HG03280 (cell line): Measurements from ENCODE around the gene TBC1D5.
A peak's percentile ranks its signal among the peaks of the same experiment; 100 is the strongest.
"Not testable (repeated sequence)": the region's sequence is repeated elsewhere in the genome, so short reads cannot be mapped to it uniquely, and the experiment has no call there.

Experiments
- ATAC-seq: cut with Tn5 transposase; IDR thresholded peaks from one replicate; pipeline ENCODE4 v1.9.1; 2021; ENCODE audit warnings: mild to moderate bottlenecking, moderate library complexity; ENCODE audit not compliant: unreplicated experiment

Gene TBC1D5

DNA sequence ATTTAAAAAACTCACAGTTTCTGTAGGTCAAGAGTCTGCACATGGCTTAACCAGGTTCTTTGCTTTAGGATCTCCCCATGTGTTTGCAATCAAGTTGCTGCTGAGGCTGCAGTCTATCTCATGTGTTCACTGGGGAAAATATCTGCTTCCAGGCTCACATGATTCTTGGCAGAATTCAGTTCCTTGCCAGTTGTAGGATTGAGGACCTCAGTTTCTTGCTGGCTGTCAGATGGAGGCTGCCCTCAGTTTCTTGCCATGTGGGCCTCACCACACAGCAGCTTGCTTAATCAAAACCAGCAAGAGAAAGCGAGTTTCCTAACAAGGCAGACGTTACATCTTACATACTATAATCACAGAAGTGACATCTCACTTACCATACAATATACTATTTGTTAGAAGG, 10.0 kb upstream of the TBC1D5 start:
- no peak for ATAC-seq

DNA sequence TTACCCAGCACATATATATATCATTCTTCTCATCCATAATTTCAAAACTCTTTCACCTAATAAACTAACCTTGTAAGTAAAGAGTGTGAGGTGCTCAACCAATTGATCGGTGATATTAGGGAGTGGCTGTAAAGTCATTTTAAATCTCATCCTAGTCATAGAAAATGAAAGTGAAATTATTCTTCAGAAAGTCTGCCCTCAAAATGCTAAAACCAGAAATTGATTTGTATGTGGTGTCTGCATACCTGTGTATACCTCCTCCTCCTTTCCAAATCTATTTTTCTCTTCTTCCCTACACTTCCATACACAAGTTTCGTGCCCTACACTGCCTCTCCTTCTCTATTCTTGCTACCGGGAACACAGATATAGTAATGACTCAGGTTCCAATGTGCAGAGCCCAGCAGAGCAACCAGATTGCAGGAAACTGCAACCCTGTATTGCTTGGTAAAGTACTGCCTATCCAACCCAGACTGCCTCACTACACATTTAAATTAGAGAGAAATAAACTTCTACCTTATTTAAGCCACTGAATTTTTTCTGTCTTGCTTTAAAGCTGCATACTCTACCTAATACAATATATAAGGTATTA, 7.4 kb upstream of the TBC1D5 start:
- no peak for ATAC-seq

DNA sequence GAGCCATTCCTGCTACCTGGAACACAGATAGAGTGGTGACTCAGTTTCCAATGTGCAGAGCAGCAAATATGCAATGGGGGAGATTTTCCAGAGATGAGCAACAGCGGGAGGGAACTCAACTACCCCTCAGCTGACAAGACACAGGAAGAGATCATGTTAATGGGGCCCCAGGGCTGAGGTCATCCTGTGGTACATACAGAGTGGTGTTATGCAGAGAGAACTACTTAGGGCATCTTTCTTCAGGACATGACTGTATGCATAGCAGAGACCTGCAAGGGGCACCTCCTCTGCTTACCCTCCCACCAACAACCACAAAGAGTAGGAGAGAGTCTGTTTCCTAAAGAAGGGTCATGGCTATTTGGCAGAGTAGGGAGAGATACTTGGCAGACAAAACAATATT, 6.8 kb upstream of the TBC1D5 start:
- ATAC-seq: peak; percentile 30

DNA sequence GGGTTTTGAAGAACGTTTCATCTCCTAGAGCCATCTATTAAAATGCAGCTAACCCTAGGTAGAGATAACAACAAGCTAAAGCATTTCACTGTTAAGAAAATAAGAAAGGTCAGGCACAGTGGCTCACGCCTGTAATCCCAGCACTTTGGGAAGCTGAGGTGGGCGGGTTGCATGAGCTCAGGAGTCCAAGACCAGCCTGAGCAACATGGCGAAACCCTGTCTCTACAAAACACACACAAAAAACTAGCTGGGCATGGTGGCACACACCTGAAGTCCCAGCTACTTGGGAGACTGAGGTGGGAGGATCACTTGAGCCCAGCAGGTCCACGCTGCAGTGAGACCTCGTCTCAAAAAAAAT, 5.4 kb upstream of the TBC1D5 start:
- ATAC-seq: no peak

DNA sequence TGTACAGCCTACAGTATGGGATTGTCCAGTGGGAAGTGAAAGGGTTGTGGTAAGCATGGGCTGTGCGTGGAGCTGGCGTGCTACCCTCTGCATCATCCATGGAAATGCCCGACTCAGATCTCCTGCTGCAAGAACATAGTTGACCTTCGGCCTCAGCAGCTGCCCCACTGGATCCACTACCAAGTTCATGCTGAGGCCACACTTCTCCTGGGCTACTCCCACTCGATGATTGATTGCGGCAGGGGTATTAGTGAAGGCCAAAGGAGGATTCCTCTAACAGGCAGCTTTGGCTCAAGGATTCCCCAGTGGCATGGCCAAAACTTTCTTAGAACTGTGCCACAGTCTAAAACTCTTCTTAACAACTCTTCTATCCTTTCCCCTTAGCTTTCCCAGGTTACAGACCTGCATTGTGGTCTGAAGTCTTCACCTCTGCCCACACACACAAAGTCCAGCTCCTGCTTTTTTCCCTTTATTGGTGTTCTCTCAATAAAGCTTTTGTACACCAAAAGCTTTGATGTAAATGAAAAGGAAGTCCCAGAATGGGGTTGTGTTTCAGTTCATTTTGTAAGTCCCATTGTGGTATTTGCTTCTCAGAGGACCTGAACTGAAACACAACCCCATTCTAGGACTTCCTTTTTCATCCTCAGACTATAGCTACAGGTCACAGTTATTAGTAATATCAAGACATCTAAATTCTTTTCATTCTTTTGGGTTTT, 4.9 kb upstream of the TBC1D5 start:
- ATAC-seq: peak; percentile 59

DNA sequence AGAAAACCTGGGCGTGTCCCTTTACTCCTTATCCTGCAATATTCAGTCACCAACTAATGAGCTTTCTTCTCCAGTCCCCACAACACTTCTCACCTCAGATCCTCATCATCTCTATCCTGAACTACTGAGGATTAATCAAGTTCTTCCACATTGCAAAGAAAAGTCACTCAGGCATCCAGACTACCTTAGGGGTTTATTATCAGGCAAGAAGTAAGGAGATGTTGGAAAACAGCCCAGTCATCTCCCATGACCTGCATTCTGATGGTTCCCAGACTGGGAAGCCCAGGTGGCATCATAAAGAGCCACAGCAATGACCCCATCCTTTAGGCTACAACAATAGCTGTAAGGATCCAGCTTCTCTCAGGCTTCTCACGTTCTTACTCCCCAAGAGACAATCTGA, 3.5 kb upstream of the TBC1D5 start:
- no peak for ATAC-seq

DNA sequence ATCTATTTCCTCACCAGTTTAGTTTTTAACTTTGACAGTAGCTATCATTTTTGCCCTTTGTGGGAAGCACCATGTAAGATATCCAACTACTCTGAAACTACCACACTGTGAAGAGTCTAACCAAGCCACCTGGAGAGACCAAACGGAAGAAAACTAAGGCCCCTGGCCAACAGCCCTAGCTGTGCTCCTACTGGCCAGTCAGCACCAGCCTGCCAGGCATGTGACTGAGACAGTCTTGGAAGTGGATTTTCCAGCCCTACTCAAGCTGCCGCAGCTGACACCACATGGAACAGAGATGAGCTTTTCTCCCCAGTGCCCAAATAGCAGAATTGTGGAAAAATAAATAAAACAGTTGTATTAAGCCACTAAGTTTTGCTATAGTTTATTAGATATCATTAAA, 2.9 kb upstream of the TBC1D5 start:
- no peak for ATAC-seq

DNA sequence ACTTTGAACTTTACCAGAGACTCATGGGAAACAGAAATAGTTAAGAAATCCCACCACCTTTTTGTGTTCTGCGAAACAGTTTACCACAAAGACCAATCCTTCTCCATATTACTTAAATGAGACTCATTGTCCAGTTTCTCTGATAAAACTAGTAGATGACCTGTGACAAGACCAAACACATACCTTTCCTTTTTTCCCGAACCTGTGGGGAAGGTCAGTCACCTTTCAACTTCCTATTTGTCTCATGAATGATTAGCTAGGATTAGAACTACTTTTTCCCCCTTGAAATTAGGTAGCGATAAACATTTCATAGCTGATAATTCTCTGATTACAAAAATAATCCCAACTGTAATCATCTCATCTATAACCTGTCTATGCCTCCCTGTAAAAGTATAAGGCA, 2.3 kb upstream of the TBC1D5 start:
- ATAC-seq: no peak

DNA sequence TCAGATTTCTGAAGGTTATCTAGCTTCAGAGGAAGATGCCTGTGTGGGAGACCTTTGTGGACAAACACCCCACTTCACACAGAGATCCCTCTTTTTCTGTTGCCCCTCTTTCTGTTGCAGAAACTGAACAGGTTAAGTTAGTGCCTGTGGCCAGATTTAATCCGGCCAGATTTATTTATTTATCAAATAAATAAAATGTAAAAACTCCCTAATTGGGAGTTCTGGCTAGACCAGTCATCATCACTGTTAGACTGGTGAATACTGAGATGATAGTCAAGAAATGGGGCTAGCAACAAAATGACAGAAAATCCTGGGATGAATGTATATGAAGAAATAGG, 1.2 kb upstream of the TBC1D5 start:
- no peak for ATAC-seq

DNA sequence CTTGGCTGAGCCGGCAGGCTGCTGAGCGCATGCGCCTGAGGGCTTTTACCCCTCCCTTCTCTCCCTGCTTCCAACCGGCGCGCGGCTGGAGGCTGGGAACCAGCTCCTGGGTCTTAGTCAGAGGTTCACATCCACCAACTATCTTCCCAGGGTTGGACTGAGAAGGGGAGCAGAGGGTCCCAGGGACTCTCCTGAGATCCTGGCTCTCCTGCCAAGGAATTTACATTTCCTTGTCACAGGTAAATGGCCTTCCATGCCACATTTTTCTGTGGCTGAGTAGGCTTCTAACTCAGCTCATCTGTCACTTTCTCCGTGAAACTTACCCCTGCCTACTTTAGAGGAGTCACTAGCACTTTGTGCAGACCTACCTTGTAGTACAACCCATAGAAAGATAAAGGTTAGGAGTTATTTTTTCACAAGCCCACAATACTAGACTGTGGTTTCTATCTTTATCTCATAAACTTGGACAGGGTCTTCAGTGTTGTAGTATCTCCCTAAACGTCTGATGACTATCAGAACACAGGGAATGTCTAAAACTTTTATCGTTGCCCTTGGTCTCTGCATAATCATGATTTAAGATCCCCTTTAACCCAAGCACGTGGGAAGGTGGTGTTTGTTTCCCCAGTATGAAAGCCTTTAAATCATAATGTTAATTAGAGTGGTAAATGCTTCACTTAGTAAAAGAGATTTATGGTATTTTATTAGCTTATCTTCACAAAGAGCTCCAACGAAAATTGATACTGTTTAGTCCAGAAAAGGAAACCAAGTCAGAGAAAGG, 638 bp upstream of the TBC1D5 start:
- peak; percentile 0 for ATAC-seq

DNA sequence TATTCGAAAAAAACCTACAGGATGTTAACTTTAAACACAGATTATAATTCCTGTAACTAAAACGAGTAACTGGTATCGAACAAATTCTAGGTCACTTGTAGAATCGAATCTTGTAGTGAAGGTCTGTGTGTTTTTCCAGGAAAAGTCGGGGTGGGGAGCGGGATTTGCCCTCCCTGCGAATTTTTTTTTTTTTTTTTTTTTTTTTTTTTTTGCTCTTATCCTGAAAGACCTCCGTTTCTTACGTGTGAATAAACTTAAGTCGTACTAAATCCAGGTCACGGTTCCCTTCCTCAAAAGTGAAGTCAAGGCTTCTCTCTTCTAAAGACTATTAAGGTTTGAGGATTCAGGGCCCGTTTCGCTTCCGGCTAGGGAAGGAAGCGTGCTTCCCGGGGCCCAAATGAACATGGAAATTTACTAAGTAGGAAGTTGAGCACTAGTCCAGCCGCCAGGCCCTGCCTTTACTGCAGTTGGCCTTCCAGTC, 770 bp downstream of the TBC1D5 start:
- ATAC-seq: no peak

DNA sequence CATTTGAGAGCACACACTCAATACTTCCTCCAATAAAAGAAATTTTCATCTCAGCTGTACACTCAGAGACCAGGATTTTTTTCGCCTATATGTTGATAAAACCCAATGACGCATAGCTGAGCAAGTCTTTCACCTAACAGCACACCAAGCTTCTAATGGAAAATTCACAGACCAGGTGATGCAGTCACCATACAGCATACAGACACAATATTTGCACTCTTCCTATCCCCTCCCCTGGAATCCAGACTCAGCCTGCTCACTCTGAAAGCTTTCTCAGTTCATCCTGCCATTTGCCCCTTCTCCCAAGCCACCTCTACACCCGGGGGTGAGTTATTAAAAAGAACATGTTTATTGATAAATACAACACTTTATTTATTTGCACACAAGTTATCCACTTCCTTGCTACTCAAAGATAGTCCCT, 1.7 kb downstream of the TBC1D5 start:
- no peak for ATAC-seq

DNA sequence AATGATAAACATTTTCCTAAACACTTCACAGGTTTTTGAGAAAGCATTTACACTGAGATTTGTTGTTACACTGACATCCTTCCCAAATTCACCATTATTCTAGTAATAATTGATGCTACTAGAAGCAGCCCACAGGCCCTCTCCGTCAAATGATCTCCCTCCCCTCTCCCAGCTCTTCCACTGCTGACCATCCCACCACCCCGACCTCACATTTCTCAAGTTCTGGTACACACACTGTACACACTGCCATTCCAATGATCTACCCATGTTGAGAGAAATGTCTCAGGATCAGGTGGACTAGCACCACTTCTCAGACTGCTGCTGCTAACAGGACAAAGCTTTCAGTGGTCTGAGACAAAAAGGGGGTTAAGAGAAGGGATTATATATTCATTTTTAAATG, 3.5 kb downstream of the TBC1D5 start:
- ATAC-seq: no peak

DNA sequence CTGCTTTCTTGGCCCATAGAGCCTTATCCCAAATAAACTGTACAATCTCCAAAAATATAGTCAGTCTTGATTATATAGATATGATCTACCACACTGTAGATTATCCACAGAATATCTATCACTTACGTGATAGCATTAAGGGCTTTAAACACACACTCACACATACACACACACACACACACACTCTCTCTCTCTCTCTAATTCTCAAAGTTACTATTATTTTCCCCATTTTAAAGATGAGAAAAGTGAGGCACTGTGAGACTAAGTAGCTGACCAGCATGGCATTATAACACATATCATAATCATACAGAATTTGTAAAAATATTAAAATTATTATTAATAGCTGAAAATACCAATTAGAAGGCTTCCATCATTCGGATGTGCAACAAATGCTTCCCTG, 4.2 kb downstream of the TBC1D5 start:
- ATAC-seq: no peak

DNA sequence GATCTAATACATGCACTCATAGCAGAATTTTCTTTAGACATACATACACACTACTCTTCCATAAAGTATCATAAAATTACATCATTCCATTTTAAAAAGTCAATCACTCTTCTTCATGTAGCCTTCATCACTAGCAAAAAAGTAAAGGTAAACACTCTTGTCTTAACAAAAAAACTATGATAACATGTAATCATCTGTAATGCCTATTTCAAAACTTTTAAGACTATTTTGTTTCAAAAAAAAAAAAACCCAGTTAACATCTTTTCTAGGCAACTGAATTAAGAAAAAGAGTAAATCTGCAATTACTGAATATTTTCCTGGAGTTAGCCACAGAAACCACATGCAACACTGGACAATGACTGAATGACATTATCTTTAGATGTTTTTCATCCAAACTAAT, 4.8 kb downstream of the TBC1D5 start:
- no peak for ATAC-seq

DNA sequence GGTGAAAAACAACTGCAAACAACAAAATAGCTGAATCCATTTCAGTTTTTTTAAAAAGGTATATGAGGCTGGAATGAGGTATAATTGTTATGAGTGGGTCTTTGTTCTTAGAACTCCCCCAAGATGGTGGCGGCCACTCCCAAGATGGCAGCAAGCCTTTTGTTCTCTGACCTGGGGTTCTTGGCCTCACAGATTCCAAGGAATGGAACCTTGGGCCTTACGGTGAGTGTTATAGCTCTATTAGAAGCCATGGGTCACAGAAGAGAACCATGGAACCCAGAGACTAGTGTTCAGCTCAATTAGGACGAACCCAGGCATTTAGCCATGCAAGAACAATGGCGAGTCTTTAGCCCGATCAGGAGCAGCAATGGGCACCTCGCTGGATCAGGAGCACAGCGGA, 7.1 kb downstream of the TBC1D5 start:
- ATAC-seq: not testable (repeated sequence)

DNA sequence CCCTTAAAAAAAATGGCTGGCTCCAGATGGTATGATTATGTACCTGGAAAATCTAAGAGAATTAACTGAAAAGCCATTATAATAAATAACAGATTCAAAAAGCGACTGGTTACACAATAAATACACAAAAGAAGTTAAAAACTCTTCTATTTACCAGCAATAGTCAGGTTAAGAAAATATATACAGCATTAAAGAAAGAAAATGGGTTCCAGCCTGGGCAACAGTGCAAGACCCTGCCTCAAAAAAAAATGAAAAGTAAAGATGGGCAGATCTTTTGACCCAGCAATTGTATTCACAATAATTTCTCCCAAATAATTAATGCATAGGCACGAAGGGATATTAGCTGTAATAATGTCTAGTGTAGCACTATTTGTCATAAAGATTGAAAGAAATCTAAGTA, 8.7 kb downstream of the TBC1D5 start:
- ATAC-seq: no peak

DNA sequence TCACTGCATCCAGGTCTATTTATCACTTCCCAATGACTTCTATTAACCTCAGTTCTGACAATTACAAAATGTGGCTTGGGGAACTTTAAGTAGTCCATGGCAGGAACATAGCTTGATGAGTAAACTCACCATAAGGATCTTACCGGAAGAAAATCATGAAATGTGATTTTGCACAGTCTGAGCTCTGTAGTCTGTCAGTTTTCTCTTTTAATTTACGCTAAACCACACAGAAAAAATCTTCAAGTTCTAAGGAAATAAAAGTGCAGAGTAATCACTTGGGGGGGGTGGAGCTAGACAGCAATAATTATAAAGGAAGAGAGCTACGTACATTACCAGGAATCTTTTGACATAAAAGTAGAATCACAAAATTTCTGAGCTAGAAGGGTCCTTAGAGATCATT, 9.2 kb downstream of the TBC1D5 start:
- ATAC-seq: no peak

DNA sequence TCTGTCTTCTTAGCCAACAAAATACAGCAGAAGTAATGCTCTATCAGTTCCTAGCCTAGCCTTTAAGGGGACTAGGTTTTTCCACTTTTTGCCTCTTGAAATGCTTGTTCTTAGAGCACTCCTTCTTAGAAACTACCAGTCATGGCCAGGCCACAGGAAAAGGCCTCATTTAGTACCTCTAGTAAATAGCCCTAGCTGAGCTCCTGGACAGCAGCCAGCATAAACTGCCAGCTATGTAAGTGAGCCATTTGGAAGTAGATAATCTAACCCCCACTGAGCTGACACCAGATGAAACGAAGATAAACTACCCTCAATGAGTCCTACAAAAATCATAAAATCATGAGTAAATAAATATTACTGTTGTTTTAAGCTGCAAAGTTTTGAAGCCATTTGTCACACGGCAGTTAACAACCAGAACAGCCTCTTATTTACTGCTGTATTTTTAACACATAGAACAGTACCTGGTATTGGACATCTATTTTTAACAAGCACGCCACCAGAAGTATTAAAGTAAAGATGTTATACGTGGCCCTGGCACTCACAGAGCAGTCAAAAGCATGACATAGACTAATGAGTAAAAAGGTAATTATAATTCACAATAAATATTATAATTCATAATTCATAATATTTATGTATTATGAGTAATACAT, 12.0 kb downstream of the TBC1D5 start:
- ATAC-seq: no peak

DNA sequence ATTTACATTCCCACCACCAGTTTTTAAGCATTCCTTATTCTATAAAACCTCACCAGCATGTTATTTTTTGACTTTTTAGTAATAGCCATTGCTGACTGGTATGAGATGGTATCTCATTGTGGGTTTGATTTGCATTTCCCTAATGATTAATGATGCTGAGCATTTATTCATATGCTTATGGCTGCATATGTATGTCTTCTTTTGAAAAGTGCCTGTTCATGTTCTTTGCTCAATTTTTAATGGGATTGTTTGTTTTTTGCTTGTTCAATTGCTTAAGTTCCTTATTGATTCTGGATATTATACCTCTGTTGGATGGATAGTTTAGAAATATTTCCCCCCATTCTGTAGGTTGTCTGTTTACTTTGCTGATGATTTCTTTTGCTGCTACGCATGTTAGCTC, 16.1 kb downstream of the TBC1D5 start:
- ATAC-seq: no peak

DNA sequence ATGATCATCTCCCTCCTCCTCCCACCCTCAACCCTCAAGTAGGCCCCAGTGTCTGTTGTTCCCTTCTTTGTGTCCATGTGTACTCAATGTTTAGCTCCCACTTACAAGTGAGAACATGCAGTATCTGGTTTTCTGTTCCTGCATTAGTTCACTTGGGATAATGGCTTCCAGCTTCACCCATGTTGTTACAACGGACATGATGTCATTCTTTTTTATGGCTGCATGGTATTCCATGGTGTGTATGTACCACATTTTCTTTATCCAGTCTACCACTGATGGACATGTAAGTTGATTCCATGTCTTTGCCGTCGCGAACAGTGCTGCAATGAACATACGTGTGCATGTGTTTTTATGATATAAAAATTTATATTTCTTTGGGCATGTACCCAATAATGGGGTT, 16.6 kb downstream of the TBC1D5 start:
- not testable (repeated sequence) for ATAC-seq

DNA sequence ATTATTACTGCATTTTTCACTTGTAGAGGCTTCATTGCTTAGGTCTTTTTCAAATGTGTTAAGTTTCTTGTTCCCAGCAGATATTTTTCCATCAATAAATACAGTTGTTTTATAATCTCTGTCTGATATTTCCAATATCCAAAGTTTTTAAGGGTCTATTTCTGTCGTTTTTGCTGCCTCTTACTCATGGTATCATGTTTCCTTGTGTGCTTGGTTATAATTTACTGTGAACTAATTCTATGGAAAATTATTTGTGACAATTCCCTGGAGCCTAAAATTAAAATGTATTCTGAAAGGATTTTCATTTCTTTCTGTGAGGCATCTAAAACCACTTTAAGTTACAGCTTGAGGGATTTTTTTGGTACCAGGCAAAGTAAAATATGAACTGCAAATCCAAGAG, 17.5 kb downstream of the TBC1D5 start:
- no peak for ATAC-seq
